ENCODE results near the gene FBL. TPM values are rescaled to one million over a fixed set of nuclear protein-coding genes. Genes with fewer than 3 reads are reported as not detected.

Gene FBL
- total and polyA plus RNA-seq, 2 of the 8 experiments (the other 6 are each of a cell fraction or from before 2014, with no cell fraction given): 790 to 1,361 TPM

DNA sequence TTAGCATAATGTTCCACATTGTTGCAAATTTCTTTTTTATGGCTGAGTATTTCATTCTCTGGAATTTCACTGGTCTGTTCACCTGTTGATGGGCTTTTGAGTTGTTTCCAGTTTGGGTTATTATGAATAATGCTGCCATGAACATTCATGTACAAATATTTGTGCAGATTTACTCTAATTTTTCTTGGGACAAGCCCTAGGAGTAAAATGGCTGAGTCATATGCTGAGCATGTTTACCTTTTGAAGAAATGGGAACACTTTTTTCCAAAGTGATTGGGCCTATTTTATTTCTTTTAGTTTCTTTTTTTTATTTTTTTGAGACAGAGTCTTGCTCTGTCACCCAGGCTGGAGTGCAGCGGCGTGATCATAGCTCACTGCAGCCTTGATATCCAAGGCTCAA, 4.7 kb upstream of the FBL start:
- Histone ChIP-seq H2BK20ac (ENCODE audit: low read length) (no peak overlapping the region), H3K4me1 (replicated peaks in 1 of 4; ENCODE audit: control insufficient read depth in 3 of 4, insufficient read depth in 4 of 4, low read length in 3 of 4) (peaks cover 2 to 9% (median 7%) of the 10 kb centered on the region in 4 experiments; a peak in 4 of 7 replicates), H2BK12ac (ENCODE audit: low read depth, low read length) (no peak overlapping the region), H3K4me2 (ENCODE audit: insufficient read depth in 1 of 2, low read depth in 2 of 2, low read length in 2 of 2) (no peak overlapping the region), H3K79me1 (ENCODE audit: low read depth, low read length) (no peaks in the 10 kb centered on the region; the same call in 1 of the 2 replicates), H4K91ac (replicated peaks; ENCODE audit: insufficient read length, low read length) (no peak overlapping the region), H3K9ac (replicated peaks in 1 of 4; ENCODE audit: extremely low read depth in 1 of 4, low read depth in 3 of 4, low read length in 3 of 4) (no peak overlapping the region), H2AK5ac (ENCODE audit: low read depth, low read length) (no peak overlapping the region), H3K14ac (ENCODE audit: insufficient read length) (no peak overlapping the region), H2BK120ac (replicated peaks; ENCODE audit: low read depth, low read length) (no peak overlapping the region), H3K36me3 (ENCODE audit: control insufficient read depth in 2 of 4, insufficient read depth in 4 of 4, low read length in 3 of 4) (no peaks in the 10 kb centered on the region), H4K8ac (ENCODE audit: extremely low read depth, insufficient read depth, low read length) (no peak overlapping the region), H3K9me3 (ENCODE audit: insufficient read depth in 2 of 2, low read depth in 1 of 2, low read length in 1 of 2) (no peaks in the 10 kb centered on the region), H3K18ac (ENCODE audit: extremely low read depth, low read length) (no peak overlapping the region), H2BK5ac (ENCODE audit: low read depth, low read length) (no peak overlapping the region), H2BK15ac (ENCODE audit: low read length) (no peak overlapping the region), H4K20me1 (replicated peaks in 1 of 2; ENCODE audit: control insufficient read depth in 1 of 2, insufficient read depth in 2 of 2, low read length in 2 of 2) (no peaks in the 10 kb centered on the region), H3K27ac (ENCODE audit: low read depth, low read length) (no peak overlapping the region), H3K4ac (replicated peaks; ENCODE audit: insufficient read length, low read depth, low read length) (no peak overlapping the region), H3K23ac (ENCODE audit: insufficient read length) (no peak overlapping the region), H3K23me2 (ENCODE audit: low read depth, low read length) (0 out of 2 replicates have a peak, but pooled peaks cover 3% of the 10 kb centered on the region), H3K27me3 (replicated peaks in 1 of 4; ENCODE audit: control insufficient read depth in 3 of 4, extremely low read depth in 1 of 4, insufficient read depth in 3 of 4, low read length in 3 of 4) (peaks cover 0 to 2% (median 0%) of the 10 kb centered on the region in 4 experiments; a peak in 1 of 7 replicates), H3K56ac (replicated peaks; ENCODE audit: insufficient read length, low read depth, low read length) (no peak overlapping the region), H3K79me2 (ENCODE audit: control insufficient read depth in 1 of 2, insufficient read depth in 2 of 2, low read length in 2 of 2) (peaks cover 0 to 3% of the 10 kb centered on the region in 2 experiments; a peak in 3 of 4 replicates), H2AFZ (ENCODE audit: low read length) (no peak overlapping the region), H4K5ac (ENCODE audit: insufficient read length, low read depth, low read length) (no peak overlapping the region), H3K4me3 (ENCODE audit: extremely low read depth in 1 of 4, insufficient read depth in 2 of 4, low read depth in 3 of 4, low read length in 4 of 4) (no peak overlapping the region)
- TF ChIP-seq CEBPB (IDR thresholded peaks at IDR 0.05; ENCODE audit: low read depth, low read length) (no peak), FOSL1 (IDR thresholded peaks at IDR 0.05; ENCODE audit: insufficient read depth, low read depth, low read length) (no peak), EP300 (IDR thresholded peaks at IDR 0.05; ENCODE audit: borderline replicate concordance in 1 of 2, low read depth in 2 of 2, low read length in 2 of 2) (no peak), POLR2AphosphoS5 (IDR thresholded peaks at IDR 0.05; ENCODE audit: low read depth, low read length) (no peak), CBX5 (IDR thresholded peaks at IDR 0.05; ENCODE audit: low read depth, low read length) (no peak), TEAD4 (IDR thresholded peaks at IDR 0.05; ENCODE audit: low read depth, low read length) (no peak), CHD1 (IDR thresholded peaks at IDR 0.05; ENCODE audit: low read depth, low read length) (no peak)
- TF ChIP-seq, protein P1, sequence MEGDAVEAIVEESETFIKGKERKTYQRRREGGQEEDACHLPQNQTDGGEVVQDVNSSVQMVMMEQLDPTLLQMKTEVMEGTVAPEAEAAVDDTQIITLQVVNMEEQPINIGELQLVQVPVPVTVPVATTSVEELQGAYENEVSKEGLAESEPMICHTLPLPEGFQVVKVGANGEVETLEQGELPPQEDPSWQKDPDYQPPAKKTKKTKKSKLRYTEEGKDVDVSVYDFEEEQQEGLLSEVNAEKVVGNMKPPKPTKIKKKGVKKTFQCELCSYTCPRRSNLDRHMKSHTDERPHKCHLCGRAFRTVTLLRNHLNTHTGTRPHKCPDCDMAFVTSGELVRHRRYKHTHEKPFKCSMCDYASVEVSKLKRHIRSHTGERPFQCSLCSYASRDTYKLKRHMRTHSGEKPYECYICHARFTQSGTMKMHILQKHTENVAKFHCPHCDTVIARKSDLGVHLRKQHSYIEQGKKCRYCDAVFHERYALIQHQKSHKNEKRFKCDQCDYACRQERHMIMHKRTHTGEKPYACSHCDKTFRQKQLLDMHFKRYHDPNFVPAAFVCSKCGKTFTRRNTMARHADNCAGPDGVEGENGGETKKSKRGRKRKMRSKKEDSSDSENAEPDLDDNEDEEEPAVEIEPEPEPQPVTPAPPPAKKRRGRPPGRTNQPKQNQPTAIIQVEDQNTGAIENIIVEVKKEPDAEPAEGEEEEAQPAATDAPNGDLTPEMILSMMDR (IDR thresholded peaks at IDR 0.05; ENCODE audit: control extremely low read depth in 1 of 3, insufficient read depth in 1 of 3, low read depth in 1 of 3, low read length in 3 of 3): no peak
- TF ChIP-seq, protein P2, sequence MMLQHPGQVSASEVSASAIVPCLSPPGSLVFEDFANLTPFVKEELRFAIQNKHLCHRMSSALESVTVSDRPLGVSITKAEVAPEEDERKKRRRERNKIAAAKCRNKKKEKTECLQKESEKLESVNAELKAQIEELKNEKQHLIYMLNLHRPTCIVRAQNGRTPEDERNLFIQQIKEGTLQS (IDR thresholded peaks at IDR 0.05; ENCODE audit: insufficient read depth, low read depth, low read length): no peak
- ChIA-PET POLR2A (ENCODE audit: partially characterized antibody) (interaction anchor here (0.7 kb wide), 1 partner anchor 18 kb away, joined by 3 read pairs; no protein-coding TSS in a partner anchor), CTCF (ENCODE audit: partially characterized antibody) (no interaction called here)
- WGBS, 2 experiments (ENCODE audit: extremely low coverage in 1 of 2, insufficient coverage in 1 of 2, insufficient read length in 1 of 2, insufficient replicate concordance in 2 of 2, low coverage in 1 of 2, low lambda C conversion rate in 2 of 2, missing lambda C conversion rate in 1 of 2): 74% methylated on average over 2 of the region's 2 CpGs; no CpG with 5 or more reads in 1 of the 2 experiments
- DNase-seq (ENCODE audit: low read depth in 1 of 2, low spot score in 2 of 2) (no peak), FAIRE-seq (no peak)
